ENCODE data around the gene CCDC68. TPM values are rescaled to one million over a fixed set of nuclear protein-coding genes. Genes with fewer than 3 reads are reported as not detected.
A peak's percentile ranks its signal among the peaks of the same experiment; 100 is the strongest.

The CCDC68 gene
- total RNA-seq, 1 experiment from 2014 or later: 0.08 TPM

DNA sequence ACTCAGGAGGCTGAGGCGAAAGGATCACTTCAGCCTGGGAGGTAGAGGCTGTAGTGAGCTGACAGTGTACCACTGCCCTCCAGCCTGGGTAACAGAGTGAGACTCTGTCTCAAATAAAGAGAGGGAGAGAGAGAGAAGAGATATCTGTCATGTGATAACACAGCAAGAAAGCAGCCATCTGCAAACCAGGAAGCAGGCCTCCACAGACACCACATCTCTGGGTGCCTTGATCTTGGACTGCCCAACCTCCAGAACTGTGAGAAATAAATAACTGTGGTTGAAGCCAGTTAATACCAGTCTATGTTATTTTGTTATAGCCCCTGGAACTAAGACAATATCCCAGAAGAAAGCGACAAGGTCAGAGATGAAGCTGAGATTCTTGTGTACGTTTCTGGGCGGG is 2.6 kb upstream of the CCDC68 start:
- no peak for DNase-seq (ENCODE audit: low read depth)

GRCh38 chr18:54961016-54961423 is 1.8 kb upstream of the CCDC68 start:
- DNase-seq (ENCODE audit: low read depth): no peak

DNA sequence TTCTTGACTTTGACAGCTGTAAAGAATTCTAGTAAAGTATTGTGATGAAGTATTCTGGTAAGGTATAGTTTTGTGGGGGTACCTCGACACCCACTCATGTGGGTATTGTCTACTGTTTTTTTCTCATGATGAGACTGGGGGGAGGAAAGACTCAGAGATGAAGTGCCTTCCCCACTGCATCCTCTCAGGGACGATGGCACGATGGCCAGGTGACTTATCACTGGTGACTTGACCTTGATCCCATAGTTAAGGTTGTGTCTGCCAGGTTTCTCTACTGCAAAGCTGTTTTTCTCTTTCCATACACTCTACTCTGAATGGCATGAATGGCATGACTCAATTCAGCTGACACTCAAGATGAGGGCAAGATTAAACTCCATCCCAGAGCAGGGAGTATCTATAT is 936 bp upstream of the CCDC68 start:
- DNase-seq (ENCODE audit: low read depth): no peak

- no peak for DNase-seq (ENCODE audit: low read depth)
These were observed 1.3 kb downstream of the CCDC68 start for GRCh38 chr18:54957996-54958395.

DNA sequence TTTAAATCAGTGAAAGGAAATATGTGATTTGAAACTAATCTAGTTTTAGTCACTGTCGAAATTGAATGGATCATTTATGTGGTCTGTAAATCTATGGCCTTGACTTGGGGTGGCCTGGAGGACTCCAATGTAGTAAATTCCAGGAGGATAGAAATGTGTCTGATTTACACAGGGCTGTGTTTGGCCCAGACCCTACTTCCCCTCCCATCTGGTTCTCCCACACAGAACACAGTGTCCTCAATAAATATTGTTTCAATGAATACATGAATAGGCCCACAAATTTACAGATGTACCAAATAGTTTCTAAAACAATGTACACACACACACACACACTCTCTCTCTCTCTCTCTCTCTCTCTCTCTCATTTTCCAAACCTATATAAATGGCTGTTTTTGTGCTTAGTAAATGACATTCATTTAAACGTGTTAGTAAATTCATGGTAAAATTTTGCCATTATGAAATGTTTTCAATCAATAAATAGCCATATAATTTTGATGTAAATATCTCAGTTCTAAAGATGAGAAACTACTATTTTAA is 1.9 kb downstream of the CCDC68 start:
- no peak for DNase-seq (ENCODE audit: low read depth)

DNA sequence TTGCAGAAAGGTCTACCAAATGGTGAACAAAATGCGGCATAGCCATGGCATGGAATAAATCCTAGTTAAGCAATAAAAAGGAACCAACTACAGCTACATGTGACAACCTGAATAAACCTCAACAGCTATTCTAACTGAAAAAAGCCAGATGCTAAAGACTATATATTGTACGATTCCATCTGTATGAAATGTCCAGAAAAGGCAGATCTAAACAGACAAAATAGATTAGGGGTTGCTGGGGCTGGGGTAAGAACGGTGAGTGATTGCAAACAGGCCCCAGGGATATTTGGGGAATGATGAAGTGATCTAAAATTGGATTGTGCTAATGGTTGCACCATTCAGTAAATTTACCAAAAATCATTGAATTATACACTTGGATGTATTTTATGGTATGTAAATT is 2.8 kb downstream of the CCDC68 start:
- no peak for DNase-seq (ENCODE audit: low read depth)

GRCh38 chr18:54952026-54952425 is 7.2 kb downstream of the CCDC68 start:
- no peak for DNase-seq (ENCODE audit: low read depth)

- no peak for DNase-seq (ENCODE audit: low read depth)
These were observed 9.0 kb downstream of the CCDC68 start for GRCh38 chr18:54950221-54950620.

GRCh38 chr18:54949588-54949987 is 9.7 kb downstream of the CCDC68 start:
- no peak for DNase-seq (ENCODE audit: low read depth)

DNA sequence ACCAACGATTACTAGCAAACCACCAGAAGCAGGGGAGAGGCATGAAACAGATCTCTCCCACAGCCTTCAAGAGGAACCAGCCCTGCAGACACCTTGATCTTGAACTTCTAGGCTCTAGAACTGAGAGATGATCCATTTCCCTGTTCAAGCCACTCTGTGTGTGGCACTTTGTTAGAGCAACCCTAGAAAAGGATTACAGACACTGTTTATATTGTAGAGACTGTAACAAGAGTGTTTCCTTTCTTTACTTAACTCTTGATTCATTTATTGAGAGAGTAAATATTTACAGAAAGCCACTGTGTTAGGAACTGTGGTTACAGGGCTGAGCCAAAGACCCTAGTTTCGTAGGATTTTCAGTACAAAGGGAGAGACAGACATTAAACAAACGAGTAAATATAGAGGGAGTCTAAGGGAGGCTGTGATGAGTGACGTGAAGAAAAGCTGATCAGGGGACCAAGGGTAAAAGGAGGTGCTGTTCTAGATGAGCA is 10.9 kb downstream of the CCDC68 start:
- DNase-seq (ENCODE audit: low read depth): no peak

DNA sequence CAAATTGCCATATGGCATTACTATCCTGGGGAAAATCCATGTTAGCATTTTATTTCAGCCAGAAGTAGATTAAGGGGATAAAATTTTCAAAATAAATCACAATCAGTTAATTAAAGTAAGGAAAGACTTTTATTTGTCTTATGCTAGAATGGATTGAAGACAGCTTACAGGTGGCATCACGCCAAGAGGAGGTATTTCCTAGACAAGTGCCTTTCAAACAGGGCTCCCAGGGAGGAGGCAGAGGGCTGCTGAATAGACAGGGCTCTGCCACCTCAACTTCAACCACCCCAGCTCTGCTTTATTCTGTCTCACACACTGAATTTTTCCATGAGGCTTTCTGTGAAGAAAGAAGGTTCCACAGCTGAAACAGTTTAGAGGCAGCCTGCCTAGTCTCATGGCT is 12.2 kb downstream of the CCDC68 start:
- DNase-seq (ENCODE audit: low read depth): no peak

DNA sequence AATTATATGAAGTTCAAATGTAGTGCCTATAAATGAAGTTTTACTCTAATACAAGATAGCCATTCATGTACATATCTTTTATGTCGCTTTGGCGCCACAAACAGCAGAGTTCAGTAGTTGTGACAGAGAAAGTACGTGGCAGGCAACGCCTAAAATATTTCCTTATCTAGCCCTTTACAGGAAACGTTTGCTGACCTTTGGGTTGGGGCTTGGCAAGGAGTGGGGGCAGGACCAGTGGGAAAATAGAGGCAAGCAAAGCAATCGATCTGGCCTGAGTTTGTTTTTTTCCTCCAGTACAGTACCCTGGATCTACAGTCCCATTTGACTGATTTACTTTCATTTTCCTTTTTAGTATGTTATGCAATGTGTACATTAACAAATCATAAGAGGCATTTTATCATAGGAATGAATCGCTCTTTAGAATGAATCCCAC is 13.1 kb downstream of the CCDC68 start:
- DNase-seq (ENCODE audit: low read depth): peak; percentile 54

GRCh38 chr18:54945576-54946125 is 13.6 kb downstream of the CCDC68 start:
- no peak for DNase-seq (ENCODE audit: low read depth)

- DNase-seq (ENCODE audit: low read depth): no peak
These were observed 16.7 kb downstream of the CCDC68 start for GRCh38 chr18:54942569-54942968.

DNA sequence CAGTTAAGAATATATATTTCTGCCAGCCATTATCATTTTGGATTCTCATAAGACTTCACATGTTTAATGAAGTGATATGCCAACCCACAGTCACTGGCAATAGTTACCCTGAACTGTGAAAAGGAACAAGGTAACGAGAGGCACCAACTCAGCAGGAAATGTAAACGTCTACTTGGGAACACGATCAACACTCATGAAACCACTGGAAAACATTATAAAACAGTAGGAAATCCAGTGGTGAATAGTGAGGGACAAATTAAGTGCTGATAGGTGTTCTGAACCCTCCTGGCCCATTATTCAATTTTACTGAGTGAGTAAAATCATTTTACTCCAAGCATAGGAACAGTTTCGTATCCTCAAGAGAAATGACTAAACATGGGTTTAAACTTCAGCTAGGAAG is 17.1 kb downstream of the CCDC68 start:
- DNase-seq (ENCODE audit: low read depth): no peak

DNA sequence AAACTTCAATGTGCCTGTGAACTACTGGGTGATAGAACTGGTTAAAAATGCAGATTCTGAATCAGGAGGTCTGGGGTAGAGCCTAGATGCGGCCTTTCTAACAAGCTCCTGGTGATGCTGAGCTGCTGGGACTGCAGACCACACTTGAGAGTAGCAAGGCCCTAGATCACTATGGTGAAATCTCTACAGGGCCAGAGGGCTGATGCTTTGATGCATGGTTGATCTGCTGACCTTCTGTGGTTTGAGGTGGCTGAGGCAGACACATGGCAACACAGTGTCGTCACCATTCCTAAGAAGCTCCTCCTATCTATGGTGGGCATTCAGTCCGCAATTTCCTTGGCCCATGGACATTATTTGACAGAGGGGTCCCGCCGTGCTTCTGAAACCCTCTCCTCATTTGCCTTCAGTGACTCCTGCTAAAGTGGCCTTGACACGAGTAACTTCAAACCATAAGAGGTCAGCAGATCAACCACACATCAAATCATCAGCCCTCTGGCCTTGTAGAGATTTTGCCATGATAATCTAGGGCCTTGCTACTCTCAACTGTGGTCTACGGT is 19.8 kb downstream of the CCDC68 start:
- DNase-seq (ENCODE audit: low read depth): peak; percentile 47

GRCh38 chr18:54938506-54938905 is 20.8 kb downstream of the CCDC68 start:
- DNase-seq (ENCODE audit: low read depth): no peak

- no peak for DNase-seq (ENCODE audit: low read depth)
These were observed 26.8 kb downstream of the CCDC68 start for GRCh38 chr18:54932472-54932871.

GRCh38 chr18:54931152-54931551 is 28.1 kb downstream of the CCDC68 start:
- no peak for DNase-seq (ENCODE audit: low read depth)

- no peak for DNase-seq (ENCODE audit: low read depth)
These were observed 31.0 kb downstream of the CCDC68 start for GRCh38 chr18:54928236-54928635.

GRCh38 chr18:54926593-54927325 is 32.5 kb downstream of the CCDC68 start:
- DNase-seq (ENCODE audit: low read depth): no peak

- peak; percentile 52 for DNase-seq (ENCODE audit: low read depth)
These were observed 34.3 kb downstream of the CCDC68 start for GRCh38 chr18:54924948-54925347.

Data from HT1080 (cell line).